ENCODE results near the gene RAB11FIP4. TPM values are rescaled to one million over a fixed set of nuclear protein-coding genes. Genes with fewer than 3 reads are reported as not detected.

The RAB11FIP4 gene
- total RNA-seq, 1 experiment from 2014 or later, result under 0.01 TPM

- no peak for DNase-seq (ENCODE audit: low read depth)
Observed at GRCh38 chr17:31487063-31487647, 95.7 kb downstream of the RAB11FIP4 start.

- DNase-seq (ENCODE audit: low read depth), result no peak
Observed at GRCh38 chr17:31487648-31488263, 96.3 kb downstream of the RAB11FIP4 start.

- no peak for DNase-seq (ENCODE audit: low read depth)
Observed at GRCh38 chr17:31488264-31488981, 96.9 kb downstream of the RAB11FIP4 start.

GRCh38 chr17:31488982-31489294, 97.5 kb downstream of the RAB11FIP4 start:
- DNase-seq (ENCODE audit: low read depth), result no peak

- DNase-seq (ENCODE audit: low read depth), result no peak
Observed at GRCh38 chr17:31489295-31490018, 98.0 kb downstream of the RAB11FIP4 start.

- no peak for DNase-seq (ENCODE audit: low read depth)
Observed at GRCh38 chr17:31490019-31490650, 98.7 kb downstream of the RAB11FIP4 start.

GRCh38 chr17:31490671-31491375, 99.3 kb downstream of the RAB11FIP4 start:
- no peak for DNase-seq (ENCODE audit: low read depth)

GRCh38 chr17:31491376-31492131, 100.1 kb downstream of the RAB11FIP4 start:
- DNase-seq (ENCODE audit: low read depth), result peak; percentile 3

- DNase-seq (ENCODE audit: low read depth), result no peak
Observed at GRCh38 chr17:31492206-31492605, 100.7 kb downstream of the RAB11FIP4 start.

- DNase-seq (ENCODE audit: low read depth), result no peak
Observed at GRCh38 chr17:31492880-31493655, 101.6 kb downstream of the RAB11FIP4 start.

- DNase-seq (ENCODE audit: low read depth), result no peak
Observed at GRCh38 chr17:31493656-31494155, 102.2 kb downstream of the RAB11FIP4 start.

GRCh38 chr17:31494259-31495021, 103.0 kb downstream of the RAB11FIP4 start:
- DNase-seq (ENCODE audit: low read depth), result no peak

GRCh38 chr17:31495022-31495885, 103.8 kb downstream of the RAB11FIP4 start:
- DNase-seq (ENCODE audit: low read depth), result no peak

GRCh38 chr17:31496097-31496496, 104.6 kb downstream of the RAB11FIP4 start:
- no peak for DNase-seq (ENCODE audit: low read depth)

GRCh38 chr17:31496601-31497000, 105.1 kb downstream of the RAB11FIP4 start:
- DNase-seq (ENCODE audit: low read depth), result no peak

- no peak for DNase-seq (ENCODE audit: low read depth)
Observed at GRCh38 chr17:31497431-31497830, 106.0 kb downstream of the RAB11FIP4 start.

GRCh38 chr17:31497994-31498826, 106.7 kb downstream of the RAB11FIP4 start:
- no peak for DNase-seq (ENCODE audit: low read depth)
